HepG2 (cell line): ENCODE measurements around the gene SMIM31. TPM values are rescaled to one million over a fixed set of nuclear protein-coding genes. Genes with fewer than 3 reads are reported as not detected.

Experiments used
- ATAC-seq: fragments of 200-7000 bp; cut with Tn5 transposase; 3 replicates; pipeline ENCODE4 v1.9.1; 2020; ENCODE audit warnings: mild to moderate bottlenecking, moderate library complexity
- BruUV-seq: library from RNA; stranded (reverse); fragments of 400-500 nt; replicated peaks from 2 replicates; lab custom pipeline; 2021; lab: Mats Ljungman, UMichigan
- CTCF ChIA-PET: fragments of 300-600 bp; formaldehyde crosslinking; extraction: SDS; loops from one replicate; lab custom pipeline; 2021; ENCODE audit warnings: low total read pairs, inconsistent platforms, low intra/inter-chr PET ratio; lab: Yijun Ruan, JAX
- POLR2A ChIA-PET: fragments of 350-600 bp; sonication (Branson Sonifier 250); formaldehyde crosslinking; loops from one replicate; lab custom pipeline; 2020; ENCODE audit warnings: antibody characterized with exemption, inconsistent platforms; lab: Yijun Ruan, JAX
- DNase-seq: peaks from one replicate; pipeline ENCODE4 v3.0.0-alpha.2; 2015; ENCODE audit warnings: low spot score
- FAIRE-seq: peaks from 3 replicates; lab custom pipeline; 2011; peaks lifted over from hg19 to GRCh38; lab: Jason Lieb, UNC
- H2AFZ ChIP-seq: one replicate; pipeline ENCODE4 v1.6.1; 2011; ENCODE audit warnings: low read length, inconsistent platforms
- H3K27ac ChIP-seq: fragments of 300-600 bp; 3 replicates; pipeline ENCODE4 v1.8.0; 2011; ENCODE audit warnings: mixed run types, mild to moderate bottlenecking, mixed read lengths, low read length, inconsistent platforms; ENCODE audit not compliant: insufficient read depth; ENCODE audit errors: extremely low read length
- H3K27me3 ChIP-seq, 2 experiments: fragments of 200-600 bp in 1 of 2; 2 replicates in 1 of 2; 3 replicates in 1 of 2; pipeline versions ENCODE4 v1.6.0 to v1.8.0; 2011; ENCODE audit warnings: low read length in 2 of 2, mild to moderate bottlenecking in 2 of 2, moderate library complexity in 2 of 2, inconsistent platforms in 1 of 2; ENCODE audit not compliant: insufficient read depth in 2 of 2, control insufficient read depth in 1 of 2
- H3K36me3 ChIP-seq, 2 experiments: fragments of 200-600 bp in 1 of 2; replicated peaks in 1 of 2; 2 replicates in 1 of 2; 3 replicates in 1 of 2; pipeline versions ENCODE4 v1.5.1 to v1.8.0; 2011; ENCODE audit warnings: low read length in 2 of 2, inconsistent platforms in 1 of 2; ENCODE audit not compliant: insufficient read depth in 2 of 2, control insufficient read depth in 1 of 2
- H3K4me1 ChIP-seq: 2 replicates; pipeline ENCODE4 v1.5.1; 2012; ENCODE audit warnings: low read length, inconsistent platforms; ENCODE audit not compliant: insufficient read depth
- H3K4me2 ChIP-seq: 2 replicates; pipeline ENCODE4 v1.6.0; 2011; ENCODE audit warnings: low read depth, low read length, inconsistent platforms
- H3K4me3 ChIP-seq, 3 experiments: fragments of 200-600 bp in 1 of 3; sonication (generic), shearing (Covaris generic) in 1 of 3; replicated peaks in 1 of 3; 2 replicates each; pipeline ENCODE4 v1.5.1; 2011 to 2016; ENCODE audit warnings: low read length in 3 of 3, inconsistent platforms in 2 of 3, low read depth in 2 of 3, mild to moderate bottlenecking in 2 of 3, control low read depth in 1 of 3, mixed read lengths in 1 of 3; ENCODE audit not compliant: insufficient read depth in 1 of 3
- H3K79me2 ChIP-seq: one replicate; pipeline ENCODE4 v1.6.1; 2011; ENCODE audit warnings: low read length, inconsistent platforms; ENCODE audit not compliant: insufficient read depth
- H3K9ac ChIP-seq: 2 replicates; pipeline ENCODE4 v1.6.0; 2011; ENCODE audit warnings: mild to moderate bottlenecking, low read depth, low read length, inconsistent platforms; ENCODE audit not compliant: insufficient read depth
- H3K9me3 ChIP-seq: 2 replicates; pipeline ENCODE4 v1.5.1; 2012; ENCODE audit warnings: mild to moderate bottlenecking, low read length
- H4K20me1 ChIP-seq: 2 replicates; pipeline ENCODE4 v1.6.0; 2011; ENCODE audit warnings: inconsistent platforms, mild to moderate bottlenecking, low read length, moderate library complexity; ENCODE audit not compliant: insufficient read depth
- BATF2 ChIP-seq: sonication (generic); formaldehyde crosslinking; IDR thresholded peaks from 2 replicates; pipeline ENCODE4 v1.8.0; 2022; ENCODE audit warnings: mild to moderate bottlenecking, missing genetic modification reagents, moderate library complexity
- FOXA3 ChIP-seq: IDR thresholded peaks from 2 replicates; pipeline ENCODE4 v1.6.1; 2016; ENCODE audit warnings: missing genetic modification reagents, missing compliant biosample characterization
- GATAD1 ChIP-seq: IDR thresholded peaks from 2 replicates; pipeline ENCODE4 v1.6.1; 2016; ENCODE audit warnings: missing genetic modification reagents, missing compliant biosample characterization
- HNF1A ChIP-seq, 2 experiments: sonication (generic) in 1 of 2; formaldehyde crosslinking in 1 of 2; IDR thresholded peaks; 2 replicates each; pipeline versions ENCODE4 v1.4.0 to v1.6.1; 2016 to 2020; ENCODE audit warnings: borderline replicate concordance in 1 of 2, low read depth in 1 of 2, mild to moderate bottlenecking in 1 of 2, missing genetic modification reagents in 1 of 2
- HNRNPUL1 ChIP-seq: fragments of 200-400 bp; formaldehyde crosslinking; IDR thresholded peaks from 2 replicates; pipeline ENCODE4 v1.6.1; 2017; ENCODE audit warnings: low read depth, mild to moderate bottlenecking, low read length, moderate library complexity
- HOXA7 ChIP-seq: sonication (generic); formaldehyde crosslinking; IDR thresholded peaks from 2 replicates; pipeline ENCODE4 v1.8.1; 2022; ENCODE audit warnings: mild to moderate bottlenecking, missing genetic modification reagents, moderate library complexity
- JUNB ChIP-seq: sonication (generic); formaldehyde crosslinking; IDR thresholded peaks from 2 replicates; pipeline ENCODE4 v1.8.0; 2022; ENCODE audit warnings: missing genetic modification reagents, mild to moderate bottlenecking, borderline replicate concordance
- SRSF4 ChIP-seq: fragments of 200-400 bp; formaldehyde crosslinking; IDR thresholded peaks from one replicate; pipeline ENCODE4 v1.6.1; 2018; ENCODE audit warnings: mild to moderate bottlenecking, low read depth, low read length, moderate library complexity; ENCODE audit not compliant: poor library complexity, severe bottlenecking
- ZNF503 ChIP-seq: sonication (generic); formaldehyde crosslinking; IDR thresholded peaks from 2 replicates; pipeline ENCODE4 v1.4.0; 2020; ENCODE audit warnings: missing genetic modification reagents
- ZNF580 ChIP-seq: IDR thresholded peaks from 2 replicates; pipeline ENCODE4 v1.6.1; 2016; ENCODE audit warnings: low read depth, borderline replicate concordance
- WGBS: methylation state at CpG from one replicate; pipeline ENCODE4 v1.1.6; 2017; ENCODE audit warnings: low lambda C conversion rate; 5-methylcytosine and 5-hydroxymethylcytosine counted together
- in situ Hi-C: cut with HindIII; loops from 2 replicates; pipeline ENCODE4 v1.10.0; 2017; ENCODE audit warnings: low pct_unique_long_range_greater_than_20kb; ENCODE audit not compliant: extremely low pct_ligation_motif_present
- intact Hi-C: fragments of 100-400 bp; cut with micrococcal nuclease; formaldehyde crosslinking; loops from one replicate; pipeline ENCODE4 v1.10.0; 2022; ENCODE audit not compliant: unreplicated experiment
- polyA plus RNA-seq, 8 experiments: library from polyadenylated mRNA; depleted of rRNA in 3 of 8; stranded (reverse) in 7 of 8; unstranded in 1 of 8; fragments of >200 nt; fragmentation: Illumina TruSeq in 4 of 8; extraction: Trizol in 4 of 8; gene quantifications; 2 replicates each; pipeline versions ENCODE4 v1.2.1 to v1.2.3, GENCODE V29; 2011 to 2016; ENCODE audit warnings: low read depth in 4 of 8, missing spikeins in 1 of 8, mixed read lengths in 1 of 8; ENCODE audit not compliant: insufficient read depth in 1 of 8
- total RNA-seq, 5 experiments: library from RNA; depleted of rRNA; stranded (reverse); fragments of >200 nt; fragmentation: Illumina TruSeq; extraction: Trizol; gene quantifications; 2 replicates each; pipeline ENCODE4 v1.2.3, GENCODE V29; 2016; ENCODE audit warnings: low read depth in 1 of 5

The SMIM31 gene
- total and polyA plus RNA-seq, 2 of the 13 experiments (the other 11 are each of a cell fraction or from before 2014, with no cell fraction given) = not detected

GRCh38 chr4:164821711-164822110, 67.8 kb downstream of the SMIM31 start:
- ATAC-seq = no peak
- BruUV-seq = no TSS peak
- no peak overlapping the region for H2AFZ ChIP-seq
- H3K9me3 ChIP-seq = no peaks in the 10 kb centered on the region
- no peak for DNase-seq
- no peaks in the 10 kb centered on the region for H3K79me2 ChIP-seq
- no peak overlapping the region for H3K4me3 ChIP-seq
- ChIA-PET CTCF (no interaction called here), POLR2A (no interaction called here)
- H3K9ac ChIP-seq = no peak overlapping the region
- intact Hi-C loops = no loop called here
- FAIRE-seq = no peak
- no peaks in the 10 kb centered on the region for H3K4me1 ChIP-seq
- WGBS = 47% methylated on average over 4 of the region's 4 CpGs
- H3K27me3 ChIP-seq = no peaks in the 10 kb centered on the region
- no peak for TF ChIP-seq GATAD1 (CRISPR knock-in tag)
- TF ChIP-seq HNF1A (IDR thresholded peaks at IDR 0.05; ENCODE audit: low read depth) = no peak
- TF ChIP-seq HNF1A (CRISPR knock-in tag; IDR thresholded peaks at IDR 0.05; ENCODE audit: borderline replicate concordance) = no peak
- TF ChIP-seq ZNF503 (CRISPR knock-in tag) = no peak
- TF ChIP-seq JUNB (CRISPR knock-in tag) = no peak
- TF ChIP-seq FOXA3 = no peak
- no peak for TF ChIP-seq SRSF4
- no peak for TF ChIP-seq ZNF580
- TF ChIP-seq BATF2 (CRISPR knock-in tag) = no peak
- no peak for TF ChIP-seq HNRNPUL1
- TF ChIP-seq HOXA7 (CRISPR knock-in tag) = no peak
- H3K27ac ChIP-seq = no peak overlapping the region
- in situ Hi-C loops = no loop called here
- H3K36me3 ChIP-seq = no peaks in the 10 kb centered on the region
- no peaks in the 10 kb centered on the region for H4K20me1 ChIP-seq
- no peak overlapping the region for H3K4me2 ChIP-seq
